CD4-positive, alpha-beta memory T cell (primary cell): Measurements from ENCODE around the gene MOV10L1. TPM values are rescaled to one million over a fixed set of nuclear protein-coding genes. Genes with fewer than 3 reads are reported as not detected.

Experiments used
- CTCF ChIA-PET: fragments of 350-600 bp; sonication (Branson Sonifier 250); formaldehyde crosslinking; loops from one replicate; lab custom pipeline; 2021; ENCODE audit warnings: inconsistent platforms; ENCODE audit not compliant: partially characterized antibody; lab: Charles Lee
- POLR2A ChIA-PET: fragments of 350-600 bp; sonication (Branson Sonifier 250); formaldehyde crosslinking; loops from one replicate; lab custom pipeline; 2021; ENCODE audit not compliant: partially characterized antibody; lab: Charles Lee
- DNase-seq, 5 donors: peaks; one replicate each; pipeline versions ENCODE4 v3.0.0 to v3.0.0-alpha.2; 2020 to 2022; ENCODE audit warnings: mixed read lengths in 1 of 5
- H3K27ac ChIP-seq: one replicate; pipeline ENCODE4 v1.7.0; 2013; ENCODE audit warnings: low read depth, low read length
- H3K27me3 ChIP-seq: 2 replicates; pipeline ENCODE4 v1.7.0; 2013; ENCODE audit warnings: mild to moderate bottlenecking, low read length, moderate library complexity; ENCODE audit not compliant: insufficient read depth
- H3K36me3 ChIP-seq: 2 replicates; pipeline ENCODE4 v1.7.0; 2013; ENCODE audit warnings: mild to moderate bottlenecking, low read length, moderate library complexity; ENCODE audit not compliant: insufficient read depth
- H3K4me1 ChIP-seq: 2 replicates; pipeline ENCODE4 v1.7.0; 2013; ENCODE audit warnings: mild to moderate bottlenecking, low read length, moderate library complexity; ENCODE audit not compliant: insufficient read depth
- H3K4me3 ChIP-seq, 2 donors: one replicate each; pipeline ENCODE4 v1.7.0; 2013; ENCODE audit warnings: low read length in 2 of 2, mild to moderate bottlenecking in 1 of 2
- H3K9me3 ChIP-seq, 2 donors: one replicate each; pipeline ENCODE4 v1.7.0; 2013; ENCODE audit warnings: low read length in 2 of 2, control low read depth in 1 of 2; ENCODE audit not compliant: control insufficient read depth in 1 of 2
- H3K27ac Mint-ChIP-seq, 7 donors: one replicate each; pipeline ENCODE4 v1.8.0; 2020 to 2021; ENCODE audit warnings: mixed read lengths in 7 of 7, mild to moderate bottlenecking in 6 of 7, inconsistent platforms in 3 of 7, moderate library complexity in 3 of 7
- H3K27me3 Mint-ChIP-seq, 2 donors: one replicate each; pipeline ENCODE4 v1.8.0; 2020 to 2021; ENCODE audit warnings: mixed read lengths in 2 of 2
- H3K36me3 Mint-ChIP-seq, 2 donors: one replicate each; pipeline ENCODE4 v1.8.0; 2020 to 2021; ENCODE audit warnings: mixed read lengths in 2 of 2, inconsistent platforms in 1 of 2, mild to moderate bottlenecking in 1 of 2
- H3K4me1 Mint-ChIP-seq, 4 donors: one replicate each; pipeline ENCODE4 v1.8.0; 2020 to 2021; ENCODE audit warnings: mixed read lengths in 4 of 4, mild to moderate bottlenecking in 1 of 4
- H3K4me3 Mint-ChIP-seq, 8 donors: one replicate each; pipeline ENCODE4 v1.8.0; 2020 to 2021; ENCODE audit warnings: mixed read lengths in 8 of 8, mild to moderate bottlenecking in 7 of 8, moderate library complexity in 6 of 8, inconsistent platforms in 3 of 8
- H3K9me3 Mint-ChIP-seq, 8 donors: one replicate each; pipeline ENCODE4 v1.8.0; 2020 to 2021; ENCODE audit warnings: mixed read lengths in 8 of 8, mild to moderate bottlenecking in 5 of 8, inconsistent platforms in 3 of 8, moderate library complexity in 1 of 8
- intact Hi-C: fragments of 100-400 bp; cut with micrococcal nuclease; formaldehyde crosslinking; loops from one replicate; pipeline ENCODE4 v1.15.1; 2023
- polyA plus RNA-seq, 2 donors: library from polyadenylated mRNA; unstranded; fragments of 300-500 nt; fragmentation: Illumina TruSeq; gene quantifications; one replicate each; pipeline ENCODE4 v1.2.3, GENCODE V29; 2021
- total RNA-seq, 2 experiments: library from RNA; stranded (reverse); gene quantifications; one replicate each; pipeline ENCODE4 v1.2.3, GENCODE V29; 2021

MOV10L1 gene
- total and polyA plus RNA-seq, 4 experiments from 2014 or later: not detected

DNA sequence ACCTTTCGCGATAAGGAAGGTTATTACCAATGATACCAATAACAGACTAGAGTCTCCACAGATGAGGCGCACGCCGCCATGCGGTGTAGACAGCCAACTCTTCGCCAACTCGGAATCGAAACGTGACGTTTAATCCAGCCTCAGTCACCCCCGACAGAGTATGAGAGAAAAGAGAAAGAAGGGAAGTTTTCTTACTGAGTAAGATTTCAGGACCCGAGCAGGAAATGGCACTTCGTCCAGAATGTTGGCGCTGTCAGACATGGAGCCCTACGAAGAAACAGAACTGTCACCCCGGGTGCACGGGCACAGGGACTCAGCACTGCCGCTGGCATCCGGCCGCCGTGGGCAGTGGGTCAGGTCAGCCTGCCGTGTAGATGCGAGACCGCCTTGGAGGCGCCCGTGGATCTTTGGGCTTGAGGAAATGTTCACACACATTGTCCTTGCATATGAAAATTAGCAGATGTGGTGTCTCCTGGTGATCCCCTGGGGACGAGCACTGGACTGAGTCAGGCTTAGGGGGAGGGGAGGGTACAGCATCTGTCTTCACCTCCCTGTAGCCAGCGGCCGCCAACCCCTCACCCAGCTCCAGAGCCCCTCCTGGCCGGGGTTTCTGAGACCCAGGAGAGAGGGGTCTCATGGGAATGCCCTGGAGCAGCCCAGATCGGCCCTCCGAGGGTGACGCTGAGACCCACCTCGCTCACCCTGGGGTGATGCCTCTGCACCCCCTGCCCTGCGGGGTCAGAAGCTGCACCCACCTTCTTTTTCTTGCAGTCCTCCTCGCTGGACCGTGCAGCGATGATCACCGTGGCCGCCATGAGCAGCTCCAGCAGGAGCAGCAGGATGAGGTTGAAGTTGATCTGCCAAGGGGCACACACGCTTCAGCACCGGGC, 12.9 kb upstream of the MOV10L1 start:
- Mint-ChIP-seq H3K9me3 (no peaks in the 10 kb centered on the region), H3K27me3 (peaks cover 4 to 8% of the 10 kb centered on the region in 2 donors), H3K4me3 (no peak overlapping the region), H3K4me1 (no peaks in the 10 kb centered on the region), H3K36me3 (no peaks in the 10 kb centered on the region), H3K27ac (no peak overlapping the region)
- Histone ChIP-seq H3K4me1 (no peaks in the 10 kb centered on the region), H3K9me3 (no peaks in the 10 kb centered on the region), H3K36me3 (no peaks in the 10 kb centered on the region), H3K4me3 (no peak overlapping the region), H3K27ac (no peak overlapping the region), H3K27me3 (no peaks in the 10 kb centered on the region)
- CTCF ChIA-PET: no interaction called here
- intact Hi-C loops: no loop called here
- DNase-seq: no peak
- POLR2A ChIA-PET: no interaction called here

DNA sequence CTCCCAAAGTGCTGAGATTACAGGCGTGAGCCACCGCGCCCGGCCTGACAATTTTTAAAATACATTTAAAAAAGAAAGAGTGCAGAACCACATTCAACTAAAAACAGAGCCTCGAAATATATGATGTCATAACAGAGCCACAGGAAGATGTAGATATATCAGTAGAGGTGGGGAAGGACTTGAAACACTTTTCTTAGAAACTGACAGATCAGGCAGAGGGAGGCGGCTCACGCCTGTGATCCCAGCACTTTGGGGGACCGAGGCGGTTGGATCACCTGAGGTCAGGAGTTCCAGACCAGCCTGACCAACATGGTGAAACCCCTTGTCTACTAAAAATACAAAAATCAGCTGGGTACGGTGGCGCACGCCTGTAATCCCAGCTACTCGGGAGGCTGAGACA, 11.6 kb upstream of the MOV10L1 start:
- Histone ChIP-seq H3K36me3 (no peaks in the 10 kb centered on the region), H3K4me3 (no peak overlapping the region), H3K27ac (no peak overlapping the region), H3K27me3 (no peaks in the 10 kb centered on the region), H3K9me3 (no peaks in the 10 kb centered on the region), H3K4me1 (no peaks in the 10 kb centered on the region)
- Mint-ChIP-seq H3K4me1 (no peaks in the 10 kb centered on the region), H3K4me3 (no peak overlapping the region), H3K27ac (no peak overlapping the region), H3K9me3 (no peaks in the 10 kb centered on the region), H3K27me3 (peaks cover 8 to 13% of the 10 kb centered on the region in 2 donors), H3K36me3 (no peaks in the 10 kb centered on the region)
- DNase-seq: no peak
- ChIA-PET POLR2A (no interaction called here), CTCF (no interaction called here)
- intact Hi-C loops: no loop called here

DNA sequence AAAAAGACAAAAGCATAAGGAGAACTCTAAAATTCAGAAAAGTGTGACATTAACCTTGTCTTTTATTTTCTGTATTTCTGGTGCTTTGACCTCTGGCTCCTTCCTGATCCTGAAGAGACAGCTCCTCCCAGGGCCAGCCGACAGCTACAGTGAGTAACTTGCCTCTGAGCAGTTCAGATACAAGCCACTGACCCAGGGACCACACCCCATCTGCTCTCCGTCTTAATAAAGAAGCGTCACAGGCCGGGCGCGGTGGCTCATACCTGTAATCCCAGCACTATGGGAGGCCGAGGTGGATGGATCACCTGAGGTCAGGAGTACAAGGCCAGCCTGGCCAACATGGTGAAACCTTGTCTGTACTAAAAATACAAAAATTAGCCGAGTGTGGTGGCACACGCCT, 11.0 kb upstream of the MOV10L1 start:
- Histone ChIP-seq H3K4me3 (no peak overlapping the region), H3K27ac (no peak overlapping the region), H3K27me3 (no peaks in the 10 kb centered on the region), H3K4me1 (no peaks in the 10 kb centered on the region), H3K9me3 (no peaks in the 10 kb centered on the region), H3K36me3 (no peaks in the 10 kb centered on the region)
- H3K36me3 Mint-ChIP-seq: no peaks in the 10 kb centered on the region
- no peak for DNase-seq
- intact Hi-C loops: no loop called here
- H3K9me3 Mint-ChIP-seq: no peaks in the 10 kb centered on the region
- no peak overlapping the region for H3K27ac Mint-ChIP-seq
- H3K4me3 Mint-ChIP-seq: no peak overlapping the region
- no peaks in the 10 kb centered on the region for H3K4me1 Mint-ChIP-seq
- ChIA-PET CTCF (no interaction called here), POLR2A (no interaction called here)
- peaks cover 8 to 15% of the 10 kb centered on the region in 2 donors for H3K27me3 Mint-ChIP-seq

GRCh38 chr22:50080077-50080465, 9.7 kb upstream of the MOV10L1 start:
- Mint-ChIP-seq H3K27ac (no peak overlapping the region), H3K27me3 (peaks cover 8 to 15% of the 10 kb centered on the region in 2 donors), H3K36me3 (no peaks in the 10 kb centered on the region), H3K4me1 (peaks cover 0 to under 1% (median under 1%) of the 10 kb centered on the region in 4 donors), H3K4me3 (no peak overlapping the region), H3K9me3 (no peaks in the 10 kb centered on the region)
- no peak for DNase-seq
- Histone ChIP-seq H3K4me3 (no peak overlapping the region), H3K9me3 (no peaks in the 10 kb centered on the region), H3K27me3 (no peaks in the 10 kb centered on the region), H3K36me3 (no peaks in the 10 kb centered on the region), H3K4me1 (no peaks in the 10 kb centered on the region), H3K27ac (no peak overlapping the region)
- CTCF ChIA-PET: no interaction called here
- POLR2A ChIA-PET: no interaction called here
- intact Hi-C loops: no loop called here

DNA sequence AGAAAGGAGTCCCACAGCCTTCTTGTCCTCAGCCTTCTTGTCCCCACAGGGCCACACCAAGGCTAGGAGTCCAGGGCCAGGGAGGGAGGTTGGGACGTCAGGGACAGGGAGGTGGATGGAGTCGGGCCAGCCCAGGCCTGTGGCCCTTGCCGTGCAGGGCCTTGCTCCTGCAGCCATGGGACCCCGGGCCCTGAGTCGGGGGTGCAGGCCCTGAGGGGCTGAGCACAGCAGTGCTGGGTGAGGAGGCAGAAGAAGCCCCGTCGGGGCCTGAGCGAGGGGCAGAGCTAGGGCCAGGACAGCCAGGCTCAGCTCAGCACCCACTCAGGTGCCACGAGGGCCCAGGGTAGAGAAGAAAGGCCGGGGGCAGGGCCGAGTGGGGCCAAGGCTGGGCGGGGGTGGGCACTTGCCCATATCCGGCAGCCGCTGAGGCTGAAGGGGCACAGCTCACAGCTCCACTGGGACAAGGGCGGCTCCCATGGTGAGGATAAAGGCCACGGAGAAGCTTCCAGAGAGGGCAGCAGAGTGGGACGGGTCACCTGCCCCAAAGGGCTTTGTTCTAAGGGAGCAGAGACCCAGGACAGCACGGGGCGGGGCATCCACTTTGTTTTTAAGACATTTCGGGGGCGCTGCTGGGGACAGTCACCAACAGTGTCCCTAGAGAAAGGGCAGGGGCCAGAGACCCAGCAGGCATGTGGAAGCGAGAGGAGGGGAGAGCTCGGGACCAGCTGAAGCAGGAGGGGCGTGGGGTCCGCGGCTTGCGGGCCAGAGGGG, 8.2 kb upstream of the MOV10L1 start:
- Mint-ChIP-seq H3K27ac (no peak overlapping the region), H3K36me3 (no peaks in the 10 kb centered on the region), H3K4me3 (no peak overlapping the region), H3K9me3 (peaks cover 0 to 2% (median 0%) of the 10 kb centered on the region in 8 donors), H3K27me3 (peaks cover 6 to 19% of the 10 kb centered on the region in 2 donors), H3K4me1 (peaks cover 0 to 6% (median 2%) of the 10 kb centered on the region in 4 donors)
- Histone ChIP-seq H3K27me3 (no peaks in the 10 kb centered on the region), H3K9me3 (no peaks in the 10 kb centered on the region), H3K27ac (no peak overlapping the region), H3K4me1 (no peaks in the 10 kb centered on the region), H3K36me3 (no peaks in the 10 kb centered on the region), H3K4me3 (no peak overlapping the region)
- DNase-seq: no peak
- CTCF ChIA-PET: no interaction called here
- POLR2A ChIA-PET: no interaction called here
- intact Hi-C loops: no loop called here

- ChIA-PET POLR2A (no interaction called here), CTCF (no interaction called here)
- Mint-ChIP-seq H3K4me1 (peaks cover 0 to 6% (median 2%) of the 10 kb centered on the region in 4 donors), H3K9me3 (peaks cover 0 to 6% (median 3%) of the 10 kb centered on the region in 8 donors), H3K36me3 (no peaks in the 10 kb centered on the region), H3K27me3 (peaks cover 8 to 19% of the 10 kb centered on the region in 2 donors), H3K27ac (no peak overlapping the region), H3K4me3 (no peak overlapping the region)
- Histone ChIP-seq H3K27ac (no peak overlapping the region), H3K36me3 (no peaks in the 10 kb centered on the region), H3K27me3 (no peaks in the 10 kb centered on the region), H3K4me3 (no peak overlapping the region), H3K4me1 (no peaks in the 10 kb centered on the region), H3K9me3 (no peaks in the 10 kb centered on the region)
- DNase-seq: no peak
- intact Hi-C loops: no loop called here
Measured at GRCh38 chr22:50082197-50082715, 7.5 kb upstream of the MOV10L1 start.

DNA sequence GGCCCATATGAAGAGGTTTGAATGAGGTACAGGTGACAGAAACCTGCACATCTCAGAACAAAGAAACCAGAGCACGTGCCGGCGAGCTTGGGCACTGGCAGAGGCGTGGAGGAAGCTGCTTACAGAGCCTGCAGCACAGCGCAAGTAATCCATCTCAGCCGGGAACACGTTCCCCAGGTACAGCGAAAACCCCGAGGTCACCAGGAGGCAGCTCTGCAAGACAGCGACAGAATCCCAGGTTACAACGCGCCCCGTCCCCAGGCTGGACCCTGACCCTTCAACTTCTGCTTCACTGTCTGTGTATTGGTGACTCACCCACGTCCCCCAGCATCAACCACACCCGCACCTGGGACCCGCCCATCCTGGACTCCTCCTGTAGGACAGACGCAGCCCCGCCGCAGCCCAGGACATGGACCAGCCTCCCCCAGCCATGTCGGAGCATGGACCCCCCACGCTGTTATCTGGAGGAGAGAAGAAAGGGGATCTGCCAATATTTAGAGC, 6.8 kb upstream of the MOV10L1 start:
- Histone ChIP-seq H3K4me3 (no peak overlapping the region), H3K27ac (no peak overlapping the region), H3K9me3 (no peaks in the 10 kb centered on the region), H3K27me3 (no peaks in the 10 kb centered on the region), H3K4me1 (no peaks in the 10 kb centered on the region), H3K36me3 (no peaks in the 10 kb centered on the region)
- no peaks in the 10 kb centered on the region for H3K36me3 Mint-ChIP-seq
- peaks cover 9 to 19% of the 10 kb centered on the region in 2 donors for H3K27me3 Mint-ChIP-seq
- peaks cover 0 to 6% (median 2%) of the 10 kb centered on the region in 4 donors for H3K4me1 Mint-ChIP-seq
- H3K4me3 Mint-ChIP-seq: peak overlapping the region in 2 of 8 donors; percentile 17 to 57
- DNase-seq: no peak
- CTCF ChIA-PET: no interaction called here
- H3K27ac Mint-ChIP-seq: no peak overlapping the region
- POLR2A ChIA-PET: no interaction called here
- intact Hi-C loops: no loop called here
- peaks cover 0 to 9% (median 5%) of the 10 kb centered on the region in 8 donors for H3K9me3 Mint-ChIP-seq
